Prostate gland (tissue), 2 donors: ENCODE measurements around the gene RTTN.

Source experiments
- CTCF ChIP-seq, 4 experiments: fragments of 200-600 bp in 2 of 4; fragments of 450-650 bp in 2 of 4; sonication (generic) in 2 of 4; IDR thresholded peaks; 1 replicate in 3 of 4; 2 replicates in 1 of 4; pipeline ENCODE4 v1.5.1; 2016 to 2019; ENCODE audit warnings: antibody characterized with exemption in 4 of 4, mild to moderate bottlenecking in 2 of 4, moderate library complexity in 2 of 4
- POLR2A ChIP-seq: fragments of 450-650 bp; IDR thresholded peaks from one replicate; pipeline ENCODE4 v1.6.1; 2016; ENCODE audit warnings: antibody characterized with exemption, mild to moderate bottlenecking
- POLR2AphosphoS5 ChIP-seq: sonication (generic); formaldehyde crosslinking; IDR thresholded peaks from one replicate; pipeline ENCODE4 v1.6.1; 2017; ENCODE audit warnings: antibody characterized with exemption

DNA sequence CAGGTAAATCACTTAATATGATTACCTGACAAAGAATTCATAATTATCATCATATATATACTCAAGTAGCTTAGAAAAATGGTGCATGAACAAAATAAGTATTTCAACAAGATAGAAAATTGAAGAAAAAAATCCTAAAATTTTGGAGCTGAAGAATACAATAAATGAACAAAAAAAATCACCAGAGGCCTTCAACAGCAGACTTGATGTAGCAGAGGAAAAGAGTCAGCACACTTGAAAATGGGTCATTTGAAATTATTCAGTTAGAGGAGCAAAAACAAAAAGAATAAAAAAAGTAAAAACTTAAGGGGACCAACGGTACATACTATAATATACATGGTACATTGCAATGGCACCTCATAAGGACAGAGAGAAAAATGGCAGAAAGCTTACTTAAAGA, 217.6 kb downstream of the RTTN start:
- TF ChIP-seq CTCF (IDR thresholded peaks at IDR 0.05) (no peak), POLR2A (no peak), POLR2AphosphoS5 (no peak)
